Glutamatergic neuron (in vitro differentiated cells): ENCODE data around the gene MEFV. TPM values are rescaled to one million over a fixed set of nuclear protein-coding genes. Genes with fewer than 3 reads are reported as not detected.
A peak's percentile ranks its signal among the peaks of the same experiment; 100 is the strongest.

Experiments
- DNase-seq: peaks from one replicate; pipeline ENCODE4 v3.0.0; 2022
- H3K27ac Mint-ChIP-seq: one replicate; pipeline ENCODE4 v1.8.0; 2020; ENCODE audit warnings: mild to moderate bottlenecking, mixed read lengths, inconsistent platforms; ENCODE audit not compliant: unreplicated experiment
- H3K27me3 Mint-ChIP-seq: one replicate; pipeline ENCODE4 v1.8.0; 2020; ENCODE audit warnings: mild to moderate bottlenecking, moderate library complexity, mixed read lengths, inconsistent platforms; ENCODE audit not compliant: unreplicated experiment
- H3K36me3 Mint-ChIP-seq: one replicate; pipeline ENCODE4 v1.8.0; 2020; ENCODE audit warnings: mild to moderate bottlenecking, mixed read lengths, inconsistent platforms; ENCODE audit not compliant: unreplicated experiment
- H3K4me1 Mint-ChIP-seq: one replicate; pipeline ENCODE4 v1.8.0; 2020; ENCODE audit warnings: mild to moderate bottlenecking, low read depth, mixed read lengths, inconsistent platforms; ENCODE audit not compliant: unreplicated experiment
- H3K4me3 Mint-ChIP-seq: one replicate; pipeline ENCODE4 v1.8.0; 2020; ENCODE audit warnings: mild to moderate bottlenecking, mixed read lengths, inconsistent platforms; ENCODE audit not compliant: unreplicated experiment
- H3K9me3 Mint-ChIP-seq: one replicate; pipeline ENCODE4 v1.8.0; 2020; ENCODE audit warnings: mild to moderate bottlenecking, moderate library complexity, mixed read lengths, inconsistent platforms; ENCODE audit not compliant: unreplicated experiment
- CTCF ChIP-seq: fragments of 200-600 bp; sonication (generic); IDR thresholded peaks from one replicate; pipeline ENCODE4 v1.5.0; 2021; ENCODE audit not compliant: partially characterized antibody, unreplicated experiment
- total RNA-seq: library from RNA; stranded (reverse); fragmentation: NEBNext Ultra II Directional; extraction: Animal tissue kit (Norgen Biotek cat#: 25700); gene quantifications from one replicate; pipeline ENCODE4 v1.2.1, GENCODE V29; 2021; ENCODE audit not compliant: unreplicated experiment

The MEFV gene
- total RNA-seq, 1 donor from 2014 or later, result not detected

- H3K4me3 Mint-ChIP-seq, result peak overlapping the region; percentile 100
- no peak for DNase-seq
- peak overlapping the region; percentile 98 for H3K27ac Mint-ChIP-seq
- peaks cover 16% of the 10 kb centered on the region for H3K9me3 Mint-ChIP-seq
- peaks cover 11% of the 10 kb centered on the region for H3K4me1 Mint-ChIP-seq
- no peak for TF ChIP-seq CTCF
- H3K36me3 Mint-ChIP-seq, result peaks cover 19% of the 10 kb centered on the region
- H3K27me3 Mint-ChIP-seq, result peaks cover 20% of the 10 kb centered on the region
Measured at GRCh38 chr16:3283543-3284447, 27.4 kb upstream of the MEFV start.

- Mint-ChIP-seq H3K4me3 (peak within 1 kb of the TSS; percentile 100), H3K4me1 (peaks cover 11% of the 10 kb centered on the region), H3K36me3 (peaks cover 15% of the 10 kb centered on the region), H3K27me3 (peaks cover 20% of the 10 kb centered on the region), H3K9me3 (peaks cover 13% of the 10 kb centered on the region), H3K27ac (peak within 1 kb of the TSS; percentile 98)
- peak; percentile 91 for DNase-seq
- no peak for TF ChIP-seq CTCF
Measured at GRCh38 chr16:3282730-3283542, 26.5 kb upstream of the MEFV start, which contains the start of gene ZNF263. TSS of gene ZNF263 (plus strand) at chr16:3283491. CDS start at chr16:3283819, 328 bp downstream.

- peak; percentile 79 for DNase-seq
Measured at GRCh38 chr16:3282103-3282729, 25.8 kb upstream of the MEFV start.

GRCh38 chr16:3281222-3281820 lies 24.9 kb upstream of the MEFV start:
- Mint-ChIP-seq H3K36me3 (peaks cover 7% of the 10 kb centered on the region), H3K27me3 (peaks cover 20% of the 10 kb centered on the region)

More at GRCh38 chr16:3282103-3282729, 25.8 kb upstream of the MEFV start:
- H3K27ac Mint-ChIP-seq, result peak overlapping the region; percentile 97
- peaks cover 13% of the 10 kb centered on the region for H3K9me3 Mint-ChIP-seq
- peaks cover 10% of the 10 kb centered on the region for H3K36me3 Mint-ChIP-seq
- H3K27me3 Mint-ChIP-seq, result peaks cover 20% of the 10 kb centered on the region
- H3K4me3 Mint-ChIP-seq, result peak overlapping the region; percentile 96
- peaks cover 11% of the 10 kb centered on the region for H3K4me1 Mint-ChIP-seq
- no peak for TF ChIP-seq CTCF

More at GRCh38 chr16:3281222-3281820, 24.9 kb upstream of the MEFV start:
- TF ChIP-seq CTCF, result no peak
- Mint-ChIP-seq H3K27ac (peak overlapping the region; percentile 97), H3K4me3 (peak overlapping the region; percentile 59), H3K4me1 (peaks cover 11% of the 10 kb centered on the region), H3K9me3 (peaks cover 13% of the 10 kb centered on the region)
- no peak for DNase-seq
